Breast epithelium (tissue), 3 donors: Measurements from ENCODE around the gene CLPSL2.

Experiments
- POLR2A ChIP-seq: fragments of 450-650 bp; IDR thresholded peaks from one replicate; pipeline ENCODE4 v1.6.1; 2016; ENCODE audit warnings: antibody characterized with exemption, mild to moderate bottlenecking, moderate library complexity
- POLR2AphosphoS5 ChIP-seq, 3 donors: sonication (generic); formaldehyde crosslinking; IDR thresholded peaks; one replicate each; pipeline ENCODE4 v1.6.1; 2017; ENCODE audit warnings: antibody characterized with exemption in 3 of 3

DNA sequence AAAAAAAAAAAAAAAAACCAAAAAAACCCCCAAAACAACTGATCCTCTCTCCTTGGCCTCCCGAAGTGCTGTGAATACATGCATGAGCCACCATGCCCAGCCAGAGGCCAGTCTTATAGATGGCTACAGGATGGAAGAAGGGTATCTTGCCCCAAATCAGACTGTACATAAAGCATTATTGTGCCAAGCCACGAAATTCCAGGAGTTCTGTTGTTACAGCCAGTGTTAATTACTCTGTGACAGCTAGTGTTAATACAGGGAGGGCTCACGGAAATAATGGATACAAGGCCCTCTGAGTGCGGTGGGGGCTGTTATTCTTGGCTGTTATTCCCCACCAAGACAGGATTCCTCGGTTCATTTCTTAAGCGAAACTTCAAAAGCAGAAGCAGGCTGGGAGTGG, 1.4 kb upstream of the CLPSL2 start:
- no peak for TF ChIP-seq POLR2A
- no peak for TF ChIP-seq POLR2AphosphoS5 (IDR thresholded peaks at IDR 0.05)
